OCI-LY3 (cell line): ENCODE data around the gene MYG1.

Experiments used
- CTCF ChIP-seq: fragments of 200-600, 300-600 bp; sonication (generic); IDR thresholded peaks from 2 replicates; pipeline ENCODE4 v1.5.1; 2014; ENCODE audit warnings: antibody characterized with exemption, low read length, low read depth
- EZH2phosphoT487 ChIP-seq: fragments of 200-600 bp; shearing (Covaris generic); IDR thresholded peaks from 2 replicates; pipeline ENCODE4 v1.6.1; 2018; ENCODE audit warnings: antibody characterized with exemption, mixed run types, low read depth

- TF ChIP-seq CTCF (no peak), EZH2phosphoT487 (no peak)
Observed at GRCh38 chr12:53345486-53346188, 46.1 kb downstream of the MYG1 start.
